GM12891 (cell line): ENCODE results near the gene FOXN3.

Source experiments
- PAX5 ChIP-seq: IDR thresholded peaks from 2 replicates; pipeline ENCODE4 v1.6.1; 2011; ENCODE audit warnings: low read length, moderate library complexity, mild to moderate bottlenecking; ENCODE audit not compliant: insufficient read depth, severe bottlenecking
- POLR2A ChIP-seq: IDR thresholded peaks from 2 replicates; pipeline ENCODE4 v1.6.1; 2011; ENCODE audit warnings: low read depth, low read length, control low read depth
- POLR2AphosphoS5 ChIP-seq: IDR thresholded peaks from 2 replicates; pipeline ENCODE4 v1.6.1; 2011; ENCODE audit warnings: low read depth, low read length, control low read depth
- TAF1 ChIP-seq: IDR thresholded peaks from 2 replicates; pipeline ENCODE4 v1.6.1; 2011; ENCODE audit warnings: low read depth, low read length, control low read depth

DNA sequence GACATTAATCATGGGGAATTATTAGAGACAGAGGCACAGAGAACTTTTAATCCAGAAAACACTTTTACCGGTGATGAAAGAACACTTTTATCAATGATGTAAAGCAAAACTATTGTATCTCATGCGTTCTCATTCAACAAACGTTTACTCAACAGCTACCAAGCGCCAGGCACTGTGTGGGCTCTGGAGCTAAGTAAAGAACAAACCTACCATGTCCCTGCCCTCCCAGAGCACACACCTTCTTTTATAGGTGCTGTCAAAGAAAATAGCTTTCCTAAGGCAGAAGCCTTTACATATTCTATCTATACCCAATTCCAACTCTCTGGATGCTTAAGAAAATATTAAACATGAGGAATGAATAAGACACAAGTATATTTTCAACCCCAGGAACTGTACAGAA lies 91.1 kb downstream of the FOXN3 start:
- TF ChIP-seq POLR2A (no peak), TAF1 (no peak), POLR2AphosphoS5 (no peak), PAX5 (no peak)
